Prostate gland (tissue), 2 donors: ENCODE results near the gene ZNF385A.

Experiments used
- CTCF ChIP-seq, 4 experiments: fragments of 200-600 bp in 2 of 4; fragments of 450-650 bp in 2 of 4; sonication (generic) in 2 of 4; IDR thresholded peaks; 1 replicate in 3 of 4; 2 replicates in 1 of 4; pipeline ENCODE4 v1.5.1; 2016 to 2019; ENCODE audit warnings: antibody characterized with exemption in 4 of 4, mild to moderate bottlenecking in 2 of 4, moderate library complexity in 2 of 4
- POLR2A ChIP-seq: fragments of 450-650 bp; IDR thresholded peaks from one replicate; pipeline ENCODE4 v1.6.1; 2016; ENCODE audit warnings: antibody characterized with exemption, mild to moderate bottlenecking
- POLR2AphosphoS5 ChIP-seq: sonication (generic); formaldehyde crosslinking; IDR thresholded peaks from one replicate; pipeline ENCODE4 v1.6.1; 2017; ENCODE audit warnings: antibody characterized with exemption

- TF ChIP-seq POLR2AphosphoS5 (no peak), POLR2A (no peak), CTCF (IDR thresholded peaks at IDR 0.05) (no peak)
Measured at GRCh38 chr12:54428050-54429013, 43.8 kb upstream of the ZNF385A start.
